K562 (cell line): ENCODE data around the gene KISS1R.
A peak's percentile ranks its signal among the peaks of the same experiment; 100 is the strongest.

Source experiments
- CTCF ChIP-seq, 3 experiments: IDR thresholded peaks in 2 of 3; conservative IDR thresholded peaks in 1 of 3; 2 replicates each; pipeline ENCODE4 v1.5.1; 2011 to 2012; ENCODE audit warnings: low read length in 3 of 3, mild to moderate bottlenecking in 3 of 3, control low read depth in 2 of 3, improper control_type of control experiment in 1 of 3, inconsistent platforms in 1 of 3, low read depth in 1 of 3, mixed read lengths in 1 of 3, moderate library complexity in 1 of 3; ENCODE audit not compliant: insufficient read depth in 2 of 3
- MTA3 ChIP-seq: fragments of 450-650 bp; formaldehyde crosslinking; IDR thresholded peaks from 2 replicates; pipeline ENCODE4 v1.6.1; 2017; ENCODE audit warnings: mild to moderate bottlenecking, borderline replicate concordance
- POLR2AphosphoS5 ChIP-seq: IDR thresholded peaks from 2 replicates; pipeline ENCODE4 v1.6.1; 2011; ENCODE audit warnings: mild to moderate bottlenecking, low read depth, low read length, moderate library complexity; ENCODE audit not compliant: control insufficient read depth, insufficient read depth
- RBBP5 ChIP-seq: fragments of 200-600 bp; sonication (generic); IDR thresholded peaks from 2 replicates; pipeline ENCODE4 v1.6.1; 2012; ENCODE audit warnings: borderline replicate concordance, mild to moderate bottlenecking, low read length, control low read depth, inconsistent platforms; ENCODE audit not compliant: insufficient read depth, poor library complexity, severe bottlenecking
- ZNF696 ChIP-seq: fragments of 250-450 bp; sonication (Bioruptor Pico); conservative IDR thresholded peaks from 2 replicates; pipeline ENCODE4 v1.4.0; 2020; ENCODE audit warnings: mild to moderate bottlenecking, moderate library complexity

- TF ChIP-seq ZNF696 (CRISPR knock-in tag), result no peak
- no peak for TF ChIP-seq POLR2AphosphoS5
- no peak for TF ChIP-seq MTA3
- TF ChIP-seq CTCF (IDR thresholded peaks at IDR 0.05 in 2 of 3, conservative IDR thresholded peaks at IDR 0.05 in 1 of 3; ENCODE audit: insufficient read depth in 2 of 3, low read depth in 1 of 3, low read length in 3 of 3), result no peak
- TF ChIP-seq RBBP5, result peak; percentile 43
Measured at GRCh38 chr19:953445-954271, 36.5 kb downstream of the KISS1R start.
